GM10847 (cell line): ENCODE data around the gene GLCE.

Experiments used
- POLR2A ChIP-seq: IDR thresholded peaks from 2 replicates; pipeline ENCODE4 v1.6.1; 2011; ENCODE audit not compliant: insufficient read length; ENCODE audit errors: extremely low read depth

Gene GLCE

GRCh38 chr15:69160141-69160993, at the start of gene GLCE:
Gene GLCE (plus strand): TSS chr15:69160635. CDS start chr15:69255807, 95,172 bp downstream.
- peak; percentile 76 for TF ChIP-seq POLR2A

DNA sequence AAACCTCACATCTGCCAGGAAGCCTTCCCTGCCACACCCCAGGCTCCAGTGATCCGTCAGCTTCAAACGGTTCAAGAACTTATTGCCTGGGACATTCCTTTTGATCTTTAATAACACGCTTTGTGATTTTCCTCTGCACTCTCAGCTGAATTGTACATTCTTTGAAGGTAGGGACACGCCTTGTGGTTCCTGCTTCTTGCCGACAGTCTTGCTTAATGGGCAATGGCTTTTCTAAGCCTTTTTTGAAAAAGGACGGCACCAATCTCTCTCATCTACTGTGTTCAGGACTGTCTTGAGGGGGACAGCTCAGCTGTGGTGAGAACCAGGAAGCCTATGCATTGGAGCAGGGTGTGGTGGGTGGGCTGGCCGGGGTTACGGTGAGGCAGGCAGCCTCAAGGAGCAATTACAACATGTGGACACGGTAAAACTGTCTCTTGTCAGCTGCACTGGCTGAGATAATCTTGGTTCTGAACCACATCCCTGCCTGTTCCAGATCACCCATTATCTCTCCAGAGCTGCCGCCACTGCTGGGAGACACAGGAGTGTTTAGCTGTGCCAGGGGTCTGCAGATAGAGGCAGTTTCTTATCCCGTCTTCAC, 46.0 kb upstream of the GLCE start:
- TF ChIP-seq POLR2A = no peak

DNA sequence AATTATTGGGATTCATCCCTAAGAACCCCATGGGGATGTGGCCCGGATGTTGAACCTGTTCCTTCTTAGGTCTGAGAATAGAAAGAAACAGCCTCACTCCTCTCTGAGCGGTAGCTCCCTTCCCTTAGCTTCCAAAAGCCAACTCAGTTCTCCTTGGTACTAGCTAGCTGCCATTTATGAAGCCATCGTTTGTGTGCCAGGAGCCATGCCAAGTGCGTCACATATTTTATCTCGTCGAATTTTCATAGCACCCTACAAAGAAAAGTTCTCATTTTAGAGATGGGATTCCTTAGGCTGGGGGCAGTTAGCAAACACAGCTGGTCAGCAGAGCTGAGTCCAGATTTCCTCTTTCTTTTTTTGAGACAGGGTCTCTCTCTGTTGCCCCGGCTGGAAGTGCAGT, 45.4 kb upstream of the GLCE start:
- TF ChIP-seq POLR2A = no peak

DNA sequence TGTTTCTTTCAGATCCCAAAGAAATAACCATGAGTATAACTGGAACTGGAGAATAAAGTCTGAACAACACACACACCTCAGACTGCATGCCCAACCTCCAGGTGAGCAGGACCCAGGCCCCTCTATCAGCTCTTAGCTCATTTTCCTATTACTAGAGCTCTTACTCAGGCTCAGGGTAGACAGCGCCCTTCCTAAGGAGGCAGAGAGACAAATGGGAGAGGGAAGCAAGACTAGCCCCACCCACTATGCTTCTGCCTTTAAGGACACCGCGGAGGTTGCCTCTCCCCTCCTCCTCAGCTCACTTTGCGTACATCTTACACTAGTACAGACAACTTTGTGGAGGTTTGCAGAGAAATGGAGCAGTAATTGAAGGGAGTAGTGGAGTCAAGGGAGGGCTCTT, 44.0 kb upstream of the GLCE start:
- no peak for TF ChIP-seq POLR2A

DNA sequence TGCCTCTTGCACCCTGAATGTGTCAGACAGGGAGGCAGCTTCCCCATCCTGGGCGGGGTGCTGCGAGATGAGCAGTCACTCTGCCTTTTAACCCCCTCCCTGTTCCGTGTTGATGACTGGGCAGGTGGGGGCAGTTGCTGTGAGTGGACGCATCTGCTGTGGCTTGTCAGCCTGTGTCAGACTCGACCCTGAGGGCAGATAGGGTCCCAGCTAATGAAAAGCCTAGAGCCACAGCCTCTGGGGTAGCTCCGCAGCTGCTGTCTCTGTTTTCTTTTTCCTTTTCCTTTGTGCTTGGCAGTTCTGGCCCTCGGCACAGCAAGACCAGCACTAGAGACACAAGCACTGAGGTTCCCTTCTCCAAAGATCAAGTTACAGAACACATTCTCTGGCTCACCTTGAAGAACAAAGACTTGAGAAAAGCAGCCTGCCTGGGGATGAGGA, 43.0 kb upstream of the GLCE start:
- TF ChIP-seq POLR2A = no peak

- no peak for TF ChIP-seq POLR2A
Measured at GRCh38 chr15:69118089-69118488, 42.3 kb upstream of the GLCE start.

DNA sequence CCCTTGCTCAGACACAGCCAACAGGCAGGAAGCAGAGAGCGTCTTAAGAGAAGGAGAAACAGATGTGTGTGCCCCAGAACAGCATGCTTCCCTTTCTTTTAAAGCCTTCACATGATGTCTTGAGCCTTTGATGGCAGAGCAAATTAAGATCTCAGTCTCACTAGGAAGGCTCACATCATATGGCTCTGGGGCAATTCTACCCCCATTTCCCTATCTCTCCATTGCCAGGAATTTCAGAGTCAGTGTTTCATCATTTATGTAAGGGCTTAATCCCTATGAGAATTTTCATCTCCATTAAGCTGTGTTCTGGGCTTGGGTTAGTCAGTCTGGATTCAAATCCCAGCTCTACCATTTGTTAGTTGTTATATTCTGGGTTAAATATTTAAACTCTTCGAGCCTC, 41.4 kb upstream of the GLCE start:
- TF ChIP-seq POLR2A = no peak

DNA sequence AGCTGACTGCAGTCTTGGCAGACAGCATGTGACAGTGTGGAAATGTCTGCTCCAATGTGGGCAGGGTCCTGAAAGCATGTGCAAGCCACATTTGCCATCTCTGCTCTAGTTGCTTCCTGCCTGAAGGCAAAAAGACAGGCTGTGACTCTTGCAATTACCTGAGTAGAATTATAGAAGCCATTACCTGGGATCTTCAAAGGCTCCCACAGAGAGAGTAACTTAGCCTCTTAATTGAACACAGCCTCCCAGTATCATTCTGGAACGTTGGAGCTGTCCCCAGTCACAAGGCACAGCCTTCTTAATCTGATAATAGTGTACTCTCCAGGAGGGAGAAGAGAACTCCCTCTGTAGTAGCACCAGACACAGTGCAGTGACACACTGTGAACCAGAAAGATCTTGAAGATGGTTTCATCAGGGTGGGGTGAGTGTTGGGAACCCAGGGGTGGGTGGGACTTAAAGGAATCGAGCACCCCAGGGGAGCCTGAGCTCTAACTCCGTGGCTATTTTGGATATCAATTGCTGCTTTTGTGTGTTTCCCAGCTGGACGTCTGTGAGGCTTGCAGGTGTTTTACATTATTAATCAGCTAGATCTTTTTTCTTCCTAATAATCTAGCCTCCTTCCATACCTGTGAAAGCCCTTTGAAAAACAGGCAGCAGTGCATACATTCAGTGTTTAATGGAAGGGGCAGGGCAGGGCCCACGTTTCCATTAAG, 40.6 kb upstream of the GLCE start:
- no peak for TF ChIP-seq POLR2A

GRCh38 chr15:69120732-69121131, 39.7 kb upstream of the GLCE start:
- no peak for TF ChIP-seq POLR2A

- no peak for TF ChIP-seq POLR2A
Measured at GRCh38 chr15:69121198-69121828, 39.1 kb upstream of the GLCE start.

DNA sequence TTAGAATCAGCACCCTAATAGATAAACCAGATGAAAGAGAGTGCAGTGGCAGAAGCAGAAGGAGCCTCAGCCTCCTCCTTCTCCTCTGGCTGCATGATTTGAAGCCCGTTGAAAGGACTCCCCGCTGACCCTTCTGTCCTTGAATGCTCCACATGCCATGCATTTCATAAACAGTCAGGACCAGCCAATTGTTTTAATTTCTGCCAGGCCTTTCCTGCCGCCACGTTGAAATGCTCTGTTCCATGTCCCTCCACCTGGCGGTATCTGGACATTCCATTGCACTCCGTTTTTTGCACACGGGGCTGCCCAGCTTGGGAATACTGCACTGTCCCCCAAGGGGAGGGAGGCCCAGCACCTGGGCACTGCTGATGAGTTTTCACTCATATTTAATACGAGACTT, 35.2 kb upstream of the GLCE start:
- TF ChIP-seq POLR2A = no peak

DNA sequence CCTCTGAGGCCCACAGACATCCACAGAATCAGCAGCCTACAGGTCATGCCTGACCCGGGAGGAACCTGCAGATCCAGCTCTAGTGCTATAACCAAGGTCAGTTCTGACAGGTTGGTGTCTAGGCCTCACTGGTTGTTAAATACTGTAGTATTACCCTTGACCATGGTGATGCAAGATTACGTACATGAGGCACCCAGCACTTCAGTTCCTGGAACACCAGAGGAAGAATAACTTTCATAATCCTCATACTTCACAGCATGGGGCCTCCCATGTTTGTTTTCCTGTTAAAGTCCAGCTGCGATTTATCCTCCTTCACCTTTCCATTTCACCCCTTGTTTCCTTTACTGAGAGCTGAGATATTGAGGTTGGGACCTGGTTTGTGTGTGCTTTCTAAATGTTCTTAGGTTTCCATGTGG, 34.4 kb upstream of the GLCE start:
- TF ChIP-seq POLR2A = no peak

GRCh38 chr15:69127306-69127705, 33.1 kb upstream of the GLCE start:
- TF ChIP-seq POLR2A = no peak

DNA sequence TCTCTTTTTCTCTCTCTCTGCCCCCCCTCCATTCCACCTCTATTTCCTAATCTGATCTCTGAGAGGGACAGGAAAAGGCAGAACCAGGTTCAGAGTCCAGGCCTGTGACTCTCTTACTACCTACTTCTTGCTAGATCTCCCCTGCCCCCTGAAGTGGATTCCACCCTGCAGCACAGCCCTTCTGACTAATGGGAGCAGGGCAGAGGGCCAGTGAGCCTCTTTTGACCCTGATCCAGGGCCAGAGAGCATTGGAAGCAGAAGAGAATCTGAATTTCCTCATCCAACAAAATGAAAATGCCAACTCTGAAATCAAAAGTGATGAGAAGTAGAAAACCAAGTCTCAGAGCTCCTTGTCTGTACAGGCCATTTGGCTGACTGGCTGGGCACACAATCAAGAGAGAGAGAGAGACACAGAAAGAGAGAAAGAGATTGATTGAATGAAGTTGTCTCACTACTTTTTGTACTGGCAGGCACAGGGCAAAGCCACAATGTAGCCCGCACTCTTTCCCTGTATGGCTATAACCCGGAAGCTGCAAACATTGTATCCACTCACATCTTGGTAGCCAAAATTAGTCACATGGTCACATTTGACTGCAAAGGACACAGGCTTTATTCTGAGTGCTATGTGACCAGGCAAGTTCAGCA, 31.6 kb upstream of the GLCE start:
- no peak for TF ChIP-seq POLR2A
